OCI-LY1 (cell line): ENCODE measurements around the gene ARHGAP18.

Experiments
- H2AFZ ChIP-seq: fragments of 200-600 bp; sonication (generic), shearing (Covaris generic); 2 replicates; pipeline ENCODE4 v1.6.0; 2014; ENCODE audit warnings: antibody characterized with exemption, mild to moderate bottlenecking, low read length
- H3F3A ChIP-seq: fragments of 200-600 bp; sonication (generic), shearing (Covaris generic); 2 replicates; pipeline ENCODE4 v1.6.0; 2014; ENCODE audit warnings: mild to moderate bottlenecking, antibody characterized with exemption, low read length, moderate library complexity; ENCODE audit not compliant: insufficient read depth
- H3K27ac ChIP-seq: fragments of 200-600 bp; sonication (generic); 2 replicates; pipeline ENCODE4 v1.5.1; 2014; ENCODE audit warnings: low read length, mixed run types, mild to moderate bottlenecking, low read depth; ENCODE audit not compliant: poor library complexity, severe bottlenecking
- H3K27me3 ChIP-seq: fragments of 200-600 bp; sonication (generic); 2 replicates; pipeline ENCODE4 v1.6.0; 2014; ENCODE audit warnings: antibody characterized with exemption, mild to moderate bottlenecking, low read length, moderate library complexity; ENCODE audit not compliant: insufficient read depth
- H3K36me3 ChIP-seq: fragments of 200-600 bp; sonication (generic); 2 replicates; pipeline ENCODE4 v1.6.1; 2014; ENCODE audit warnings: mild to moderate bottlenecking, antibody characterized with exemption, low read length, moderate library complexity, mixed read lengths; ENCODE audit not compliant: insufficient read depth
- H3K4me1 ChIP-seq: fragments of 200-600 bp; sonication (generic); 2 replicates; pipeline ENCODE4 v1.5.1; 2014; ENCODE audit warnings: mild to moderate bottlenecking, low read length, moderate library complexity; ENCODE audit not compliant: insufficient read depth, severe bottlenecking
- H3K4me2 ChIP-seq: fragments of 200-600 bp; sonication (generic), shearing (Covaris generic); 2 replicates; pipeline ENCODE4 v1.6.1; 2014; ENCODE audit warnings: low read length
- H3K4me3 ChIP-seq: fragments of 200-600 bp; sonication (generic); 2 replicates; pipeline ENCODE4 v1.5.1; 2014; ENCODE audit warnings: low read length, low read depth, mild to moderate bottlenecking, mixed read lengths; ENCODE audit not compliant: poor library complexity, severe bottlenecking
- H3K79me2 ChIP-seq: fragments of 200-600 bp; shearing (Covaris generic); 2 replicates; pipeline ENCODE4 v1.6.1; 2016; ENCODE audit warnings: mixed run types, low read length, mixed read lengths; ENCODE audit not compliant: insufficient read depth
- H3K9ac ChIP-seq: fragments of 200-600 bp; sonication (generic), shearing (Covaris generic); 2 replicates; pipeline ENCODE4 v1.6.1; 2014; ENCODE audit warnings: mild to moderate bottlenecking, low read length, mixed read lengths
- H3K9me2 ChIP-seq: fragments of 200-600 bp; sonication (generic), shearing (Covaris generic); 2 replicates; pipeline ENCODE4 v1.6.1; 2014; ENCODE audit warnings: low read depth, mild to moderate bottlenecking, low read length, mixed read lengths
- H3K9me3 ChIP-seq: fragments of 200-600 bp; shearing (Covaris generic); 2 replicates; pipeline ENCODE4 v1.6.1; 2014; ENCODE audit warnings: low read length, mixed read lengths
- H4K20me1 ChIP-seq: fragments of 200-600 bp; sonication (generic), shearing (Covaris generic); 2 replicates; pipeline ENCODE4 v1.6.0; 2016; ENCODE audit warnings: mild to moderate bottlenecking, low read length; ENCODE audit not compliant: insufficient read depth
- CTCF ChIP-seq: fragments of 200-600 bp; sonication (generic), shearing (Covaris generic); IDR thresholded peaks from 2 replicates; pipeline ENCODE4 v1.5.1; 2017; ENCODE audit warnings: mild to moderate bottlenecking, antibody characterized with exemption, low read length, moderate library complexity, mixed read lengths
- EZH2 ChIP-seq: fragments of 200-600 bp; sonication (generic), shearing (Covaris generic); IDR thresholded peaks from 2 replicates; pipeline ENCODE4 v1.8.0; 2017; ENCODE audit warnings: borderline replicate concordance, mixed run types, mild to moderate bottlenecking, antibody characterized with exemption, low read length, moderate library complexity, mixed read lengths

ARHGAP18 gene

GRCh38 chr6:129614464-129614863 is 95.5 kb downstream of the ARHGAP18 start:
- no peak overlapping the region for H3K27ac ChIP-seq
- H3K4me2 ChIP-seq: no peak overlapping the region
- no peaks in the 10 kb centered on the region for H3K79me2 ChIP-seq
- TF ChIP-seq EZH2 (no peak), CTCF (no peak)
- no peaks in the 10 kb centered on the region for H3F3A ChIP-seq
- no peak overlapping the region for H3K9ac ChIP-seq
- no peaks in the 10 kb centered on the region for H3K36me3 ChIP-seq
- no peaks in the 10 kb centered on the region for H3K9me2 ChIP-seq
- H3K4me3 ChIP-seq: no peak overlapping the region
- no peaks in the 10 kb centered on the region for H3K27me3 ChIP-seq
- H4K20me1 ChIP-seq: no peaks in the 10 kb centered on the region
- no peak overlapping the region for H2AFZ ChIP-seq
- H3K4me1 ChIP-seq: no peaks in the 10 kb centered on the region
- H3K9me3 ChIP-seq: no peaks in the 10 kb centered on the region

DNA sequence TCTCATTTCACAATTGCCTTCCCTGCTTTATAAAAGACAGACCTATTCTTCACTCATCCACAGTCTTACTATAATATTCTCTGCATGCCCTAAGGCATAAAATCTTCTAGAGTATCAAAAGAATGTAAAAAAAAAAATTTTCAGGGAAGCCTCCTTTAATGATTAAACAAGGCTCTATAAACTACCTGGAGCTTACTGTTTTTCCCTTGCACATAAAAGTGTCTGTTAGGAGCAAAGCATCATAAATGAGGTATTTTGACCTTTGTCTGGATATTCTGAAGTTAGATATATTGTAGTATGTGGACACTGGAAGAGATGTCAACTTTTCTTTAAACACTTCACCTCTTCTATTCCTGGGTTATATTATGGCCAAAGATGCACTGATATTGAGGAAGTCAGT is 97.5 kb downstream of the ARHGAP18 start:
- Histone ChIP-seq H3K27me3 (no peaks in the 10 kb centered on the region), H3K9me2 (no peaks in the 10 kb centered on the region), H3K36me3 (no peaks in the 10 kb centered on the region)

GRCh38 chr6:129609635-129610034 is 100.3 kb downstream of the ARHGAP18 start:
- Histone ChIP-seq H3F3A (no peaks in the 10 kb centered on the region), H3K4me1 (no peaks in the 10 kb centered on the region), H3K4me3 (no peak overlapping the region), H3K9me2 (no peaks in the 10 kb centered on the region), H3K36me3 (no peaks in the 10 kb centered on the region), H4K20me1 (no peaks in the 10 kb centered on the region), H3K9ac (no peak overlapping the region), H3K27me3 (no peaks in the 10 kb centered on the region), H2AFZ (no peak overlapping the region), H3K79me2 (no peaks in the 10 kb centered on the region), H3K27ac (no peak overlapping the region), H3K4me2 (no peak overlapping the region), H3K9me3 (no peaks in the 10 kb centered on the region)
- TF ChIP-seq CTCF: no peak
- TF ChIP-seq EZH2: no peak

More for the DNA sequence above, 97.5 kb downstream of the ARHGAP18 start:
- Histone ChIP-seq H3K79me2 (no peaks in the 10 kb centered on the region), H3F3A (no peaks in the 10 kb centered on the region), H4K20me1 (no peaks in the 10 kb centered on the region), H3K4me3 (no peak overlapping the region), H3K9me3 (no peaks in the 10 kb centered on the region), H3K27ac (no peak overlapping the region), H3K4me1 (no peaks in the 10 kb centered on the region), H2AFZ (no peak overlapping the region), H3K9ac (no peak overlapping the region), H3K4me2 (no peak overlapping the region)
- TF ChIP-seq EZH2 (no peak), CTCF (no peak)
